ENCODE measurements around the gene DLGAP3. TPM values are rescaled to one million over a fixed set of nuclear protein-coding genes. Genes with fewer than 3 reads are reported as not detected.

Gene DLGAP3
- total RNA-seq, 2 donors from 2014 or later = 1.3 TPM

GRCh38 chr1:34923490-34923889 is 6.0 kb downstream of the DLGAP3 start:
- H3K4me3 Mint-ChIP-seq = no peak overlapping the region
- H3K4me1 Mint-ChIP-seq = peaks cover under 1% of the 10 kb centered on the region
- H3K27me3 Mint-ChIP-seq = peaks cover 59% of the 10 kb centered on the region
- no peaks in the 10 kb centered on the region for H3K9me3 Mint-ChIP-seq
- H3K36me3 Mint-ChIP-seq (ENCODE audit: low read depth) = no peaks in the 10 kb centered on the region
- no peak for ATAC-seq (replicated peaks)
- no peak overlapping the region for H3K27ac Mint-ChIP-seq

- Mint-ChIP-seq H3K4me1 (peaks cover 5% of the 10 kb centered on the region), H3K4me3 (no peak overlapping the region), H3K9me3 (no peaks in the 10 kb centered on the region), H3K27ac (no peak overlapping the region), H3K36me3 (ENCODE audit: low read depth) (no peaks in the 10 kb centered on the region), H3K27me3 (peaks cover 49% of the 10 kb centered on the region)
- no peak for ATAC-seq (replicated peaks)
Measured at GRCh38 chr1:34918977-34919561, 10.4 kb downstream of the DLGAP3 start.

GRCh38 chr1:34918386-34918976 is 11.0 kb downstream of the DLGAP3 start:
- Mint-ChIP-seq H3K27ac (no peak overlapping the region), H3K4me1 (peaks cover 5% of the 10 kb centered on the region), H3K9me3 (no peaks in the 10 kb centered on the region), H3K36me3 (ENCODE audit: low read depth) (no peaks in the 10 kb centered on the region), H3K4me3 (no peak overlapping the region), H3K27me3 (peaks cover 44% of the 10 kb centered on the region)
- no peak for ATAC-seq (replicated peaks)

GRCh38 chr1:34917017-34917416 is 12.4 kb downstream of the DLGAP3 start:
- Mint-ChIP-seq H3K36me3 (ENCODE audit: low read depth) (no peaks in the 10 kb centered on the region), H3K27ac (no peak overlapping the region), H3K4me3 (no peak overlapping the region), H3K4me1 (peaks cover 5% of the 10 kb centered on the region), H3K9me3 (no peaks in the 10 kb centered on the region), H3K27me3 (peaks cover 30% of the 10 kb centered on the region)
- no peak for ATAC-seq (replicated peaks)

GRCh38 chr1:34916104-34916503 is 13.3 kb downstream of the DLGAP3 start:
- Mint-ChIP-seq H3K4me3 (no peak overlapping the region), H3K36me3 (ENCODE audit: low read depth) (no peaks in the 10 kb centered on the region), H3K27ac (no peak overlapping the region), H3K9me3 (no peaks in the 10 kb centered on the region), H3K4me1 (peaks cover 5% of the 10 kb centered on the region), H3K27me3 (peaks cover 21% of the 10 kb centered on the region)
- no peak for ATAC-seq (replicated peaks)

- no peak for ATAC-seq (replicated peaks)
- H3K9me3 Mint-ChIP-seq = no peaks in the 10 kb centered on the region
- peaks cover 22% of the 10 kb centered on the region for H3K27me3 Mint-ChIP-seq
- H3K27ac Mint-ChIP-seq = no peak overlapping the region
- no peaks in the 10 kb centered on the region for H3K36me3 Mint-ChIP-seq (ENCODE audit: low read depth)
- peaks cover 5% of the 10 kb centered on the region for H3K4me1 Mint-ChIP-seq
- no peak overlapping the region for H3K4me3 Mint-ChIP-seq
Measured at GRCh38 chr1:34915521-34915920, 13.9 kb downstream of the DLGAP3 start.

- Mint-ChIP-seq H3K27me3 (peaks cover 18% of the 10 kb centered on the region), H3K36me3 (ENCODE audit: low read depth) (no peaks in the 10 kb centered on the region), H3K4me3 (no peak overlapping the region), H3K4me1 (peaks cover 5% of the 10 kb centered on the region), H3K27ac (no peak overlapping the region), H3K9me3 (no peaks in the 10 kb centered on the region)
- no peak for ATAC-seq (replicated peaks)
Measured at GRCh38 chr1:34914958-34915357, 14.5 kb downstream of the DLGAP3 start.

DNA sequence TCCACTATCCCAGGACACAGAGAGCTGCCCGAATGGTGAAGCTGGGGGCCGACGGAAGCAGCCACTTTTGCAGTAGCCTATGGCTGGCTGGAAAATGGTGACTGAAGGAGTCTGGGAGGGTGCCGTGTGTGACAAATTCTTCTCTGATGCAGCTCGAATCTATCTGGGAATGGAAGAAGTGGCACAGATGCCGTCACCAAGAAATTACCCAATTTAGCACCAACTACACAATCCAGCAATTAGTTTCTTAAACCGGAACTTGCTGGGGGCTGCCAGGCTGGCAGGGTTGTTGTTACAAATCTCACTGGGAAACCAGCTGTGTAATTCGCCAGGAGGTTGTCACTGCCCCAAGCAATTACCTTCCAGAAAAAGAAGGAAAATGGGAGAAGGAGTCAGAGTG is 18.0 kb downstream of the DLGAP3 start:
- no peaks in the 10 kb centered on the region for H3K4me1 Mint-ChIP-seq
- no peak overlapping the region for H3K27ac Mint-ChIP-seq
- peaks cover 20% of the 10 kb centered on the region for H3K27me3 Mint-ChIP-seq
- no peak overlapping the region for H3K4me3 Mint-ChIP-seq
- no peaks in the 10 kb centered on the region for H3K36me3 Mint-ChIP-seq (ENCODE audit: low read depth)
- H3K9me3 Mint-ChIP-seq = peaks cover 4% of the 10 kb centered on the region
- ATAC-seq (replicated peaks) = no peak

GRCh38 chr1:34910425-34910824 is 19.0 kb downstream of the DLGAP3 start:
- no peak overlapping the region for H3K4me3 Mint-ChIP-seq
- H3K4me1 Mint-ChIP-seq = no peaks in the 10 kb centered on the region
- no peaks in the 10 kb centered on the region for H3K36me3 Mint-ChIP-seq (ENCODE audit: low read depth)
- H3K27ac Mint-ChIP-seq = no peak overlapping the region
- H3K9me3 Mint-ChIP-seq = peaks cover 4% of the 10 kb centered on the region
- ATAC-seq (replicated peaks) = no peak
- H3K27me3 Mint-ChIP-seq = peaks cover 16% of the 10 kb centered on the region

DNA sequence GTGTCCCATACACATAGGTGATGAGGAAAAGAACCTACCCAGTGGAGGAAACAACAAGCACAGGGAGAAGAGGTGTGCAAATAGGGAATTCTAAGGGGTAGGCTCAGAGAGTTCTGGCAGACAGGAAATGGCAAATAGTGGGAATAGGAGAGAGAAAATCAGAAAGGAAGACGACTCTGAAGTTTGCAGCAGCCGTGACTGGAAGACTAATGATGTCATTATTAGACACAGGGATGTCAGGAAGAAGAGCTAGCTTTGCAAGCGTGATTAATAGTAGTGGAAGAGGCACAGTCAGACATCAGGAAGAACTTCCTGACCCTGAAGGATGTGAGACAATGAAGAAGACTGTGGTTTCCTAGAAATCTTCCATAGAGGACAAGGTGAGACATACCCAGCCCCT is 21.1 kb downstream of the DLGAP3 start:
- no peak for ATAC-seq (replicated peaks)
- H3K4me3 Mint-ChIP-seq = no peak overlapping the region
- H3K27me3 Mint-ChIP-seq = peaks cover 16% of the 10 kb centered on the region
- H3K9me3 Mint-ChIP-seq = peaks cover 4% of the 10 kb centered on the region
- H3K4me1 Mint-ChIP-seq = no peaks in the 10 kb centered on the region
- H3K27ac Mint-ChIP-seq = no peak overlapping the region
- H3K36me3 Mint-ChIP-seq (ENCODE audit: low read depth) = no peaks in the 10 kb centered on the region

GRCh38 chr1:34907487-34908090 is 21.9 kb downstream of the DLGAP3 start:
- H3K27ac Mint-ChIP-seq = no peak overlapping the region
- no peak overlapping the region for H3K4me3 Mint-ChIP-seq
- H3K27me3 Mint-ChIP-seq = peaks cover 16% of the 10 kb centered on the region
- no peaks in the 10 kb centered on the region for H3K4me1 Mint-ChIP-seq
- H3K9me3 Mint-ChIP-seq = peaks cover 4% of the 10 kb centered on the region
- no peaks in the 10 kb centered on the region for H3K36me3 Mint-ChIP-seq (ENCODE audit: low read depth)
- no peak for ATAC-seq (replicated peaks)

DNA sequence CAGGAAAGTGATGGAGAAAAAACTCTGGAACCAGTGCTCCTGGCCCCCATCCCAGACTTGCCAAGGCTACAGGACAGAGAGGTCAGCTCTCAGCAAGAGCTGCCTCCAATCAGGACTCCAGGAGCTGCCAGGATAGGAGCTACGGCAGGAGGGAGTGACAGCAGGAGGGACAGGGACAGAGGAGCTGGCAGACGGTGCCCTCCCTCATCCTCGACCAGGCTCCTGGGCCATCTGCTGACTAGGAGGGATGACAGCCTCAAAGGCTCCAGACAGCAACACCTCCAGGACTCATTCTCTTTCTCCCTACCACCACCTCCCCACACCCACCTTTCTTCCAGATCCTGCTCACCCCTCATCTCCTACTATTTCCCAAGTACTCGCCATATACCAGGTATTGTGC is 22.7 kb downstream of the DLGAP3 start:
- peaks cover 20% of the 10 kb centered on the region for H3K27me3 Mint-ChIP-seq
- no peaks in the 10 kb centered on the region for H3K36me3 Mint-ChIP-seq (ENCODE audit: low read depth)
- H3K9me3 Mint-ChIP-seq = peaks cover 4% of the 10 kb centered on the region
- no peak overlapping the region for H3K27ac Mint-ChIP-seq
- ATAC-seq (replicated peaks) = no peak
- no peak overlapping the region for H3K4me3 Mint-ChIP-seq
- no peaks in the 10 kb centered on the region for H3K4me1 Mint-ChIP-seq

DNA sequence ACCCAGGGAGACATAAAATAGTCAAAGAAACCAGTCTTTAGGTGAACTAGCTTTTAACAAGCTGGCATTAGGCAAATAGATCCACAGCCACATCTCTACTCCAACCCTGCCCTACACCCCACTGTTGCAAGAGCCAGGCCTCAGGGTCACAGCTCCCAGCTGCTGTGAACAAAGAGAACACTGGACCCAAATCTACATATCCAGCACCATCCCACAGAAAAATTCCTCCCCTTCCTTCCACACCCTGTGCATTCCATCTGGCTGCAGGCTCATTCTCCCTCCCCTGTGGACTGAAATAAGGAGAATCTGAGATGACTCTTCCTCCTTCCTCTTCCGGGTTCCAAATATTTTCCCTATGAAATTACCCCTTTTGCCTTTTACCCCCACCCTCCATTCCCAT is 23.2 kb downstream of the DLGAP3 start:
- no peak for ATAC-seq (replicated peaks)
- Mint-ChIP-seq H3K27me3 (peaks cover 26% of the 10 kb centered on the region), H3K36me3 (ENCODE audit: low read depth) (no peaks in the 10 kb centered on the region), H3K4me3 (no peak overlapping the region), H3K27ac (no peak overlapping the region), H3K9me3 (peaks cover 4% of the 10 kb centered on the region), H3K4me1 (no peaks in the 10 kb centered on the region)

GRCh38 chr1:34905098-34905459 is 24.4 kb downstream of the DLGAP3 start:
- H3K36me3 Mint-ChIP-seq (ENCODE audit: low read depth) = no peaks in the 10 kb centered on the region
- no peak overlapping the region for H3K4me3 Mint-ChIP-seq
- no peaks in the 10 kb centered on the region for H3K4me1 Mint-ChIP-seq
- H3K27ac Mint-ChIP-seq = no peak overlapping the region
- H3K27me3 Mint-ChIP-seq = peaks cover 30% of the 10 kb centered on the region
- ATAC-seq (replicated peaks) = no peak
- peaks cover 4% of the 10 kb centered on the region for H3K9me3 Mint-ChIP-seq

- ATAC-seq (replicated peaks) = no peak
- Mint-ChIP-seq H3K4me3 (no peak overlapping the region), H3K36me3 (ENCODE audit: low read depth) (no peaks in the 10 kb centered on the region), H3K27ac (no peak overlapping the region), H3K9me3 (peaks cover 4% of the 10 kb centered on the region), H3K4me1 (no peaks in the 10 kb centered on the region), H3K27me3 (peaks cover 30% of the 10 kb centered on the region)
Measured at GRCh38 chr1:34904236-34905097, 25.0 kb downstream of the DLGAP3 start.
